Nucleus accumbens (tissue), 56 donors: ENCODE measurements around the gene RASGRF1.
A peak's percentile ranks its signal among the peaks of the same experiment; 100 is the strongest.

ENCODE experiments used
- DNase-seq, 56 donors: peaks; one replicate each; lab custom pipeline; 2025; lab: John Stamatoyannopoulos, UW

RASGRF1 gene

GRCh38 chr15:78968539-78969271, 121.9 kb downstream of the RASGRF1 start:
- DNase-seq, result no peak

DNA sequence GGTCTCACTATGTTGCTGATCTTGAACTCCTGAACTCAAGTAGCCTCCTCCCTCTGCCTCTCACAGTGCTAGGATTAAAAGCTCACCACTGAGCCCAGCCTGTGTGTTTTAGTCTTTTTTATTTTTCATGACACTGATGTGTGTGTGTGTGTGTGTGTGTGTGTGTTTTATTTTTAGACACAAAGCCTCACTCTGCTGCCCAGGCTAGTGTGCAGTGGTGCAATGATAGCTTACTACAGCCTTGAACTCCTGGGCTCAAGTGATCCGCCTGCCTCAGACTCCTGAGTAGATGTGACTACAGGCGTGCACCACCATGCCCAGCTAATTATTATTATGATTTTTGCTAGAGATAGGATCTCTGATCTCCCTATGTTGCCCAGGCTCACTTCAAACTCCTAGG, 122.5 kb downstream of the RASGRF1 start:
- no peak for DNase-seq

- no peak for DNase-seq
Observed at GRCh38 chr15:78960308-78960707, 130.3 kb downstream of the RASGRF1 start.

- DNase-seq, result no peak
Observed at GRCh38 chr15:78959360-78959759, 131.2 kb downstream of the RASGRF1 start.

GRCh38 chr15:78957416-78958093, 133.0 kb downstream of the RASGRF1 start:
- DNase-seq, result no peak

- no peak for DNase-seq
Observed at GRCh38 chr15:78956937-78957336, 133.6 kb downstream of the RASGRF1 start.

- no peak for DNase-seq
Observed at GRCh38 chr15:78955355-78955754, 135.2 kb downstream of the RASGRF1 start.

GRCh38 chr15:78951841-78952238, 138.7 kb downstream of the RASGRF1 start:
- no peak for DNase-seq

- no peak for DNase-seq
Observed at GRCh38 chr15:78950902-78951840, 139.4 kb downstream of the RASGRF1 start.

DNA sequence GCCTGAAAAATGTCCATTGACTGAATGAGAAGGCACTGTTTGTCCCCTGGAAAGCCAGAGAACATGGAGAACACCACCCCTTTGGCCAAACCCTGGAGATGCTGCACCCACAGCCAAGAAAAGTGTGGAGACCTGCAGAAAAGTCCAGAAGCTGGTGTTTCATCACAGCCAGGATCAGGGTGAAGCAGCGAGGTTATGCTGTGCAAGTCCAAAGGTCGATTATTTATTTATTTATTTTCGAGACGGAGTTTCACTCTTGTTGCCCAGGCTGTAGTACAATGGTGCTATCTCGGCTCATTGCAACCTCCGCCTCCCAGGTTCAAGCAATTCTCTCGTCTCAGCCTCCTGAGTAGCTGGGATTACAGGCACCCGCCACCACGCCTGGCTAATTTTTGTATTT, 140.2 kb downstream of the RASGRF1 start:
- DNase-seq, result no peak

- no peak for DNase-seq
Observed at GRCh38 chr15:78949461-78949860, 141.1 kb downstream of the RASGRF1 start.

- DNase-seq, result no peak
Observed at GRCh38 chr15:78947506-78947905, 143.1 kb downstream of the RASGRF1 start.

DNA sequence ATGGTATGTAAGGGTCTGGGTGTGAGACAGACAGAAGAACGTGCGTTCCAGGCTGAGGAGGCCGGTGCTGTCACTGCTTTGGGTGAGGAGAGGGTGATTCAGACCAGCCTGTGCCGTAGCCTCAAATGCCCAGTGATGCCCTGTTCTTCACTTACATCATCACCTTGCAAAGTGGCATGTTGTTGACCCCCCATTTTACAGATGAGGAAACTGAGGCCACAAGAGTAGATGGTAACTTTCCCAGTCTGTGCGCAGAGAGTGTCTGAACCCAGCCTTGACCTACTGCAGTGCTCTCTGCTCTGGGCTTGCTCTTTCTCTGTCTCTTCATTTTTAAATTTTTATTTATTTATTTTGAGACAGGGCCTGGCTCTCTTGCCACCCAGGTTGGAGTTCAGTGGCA, 144.1 kb downstream of the RASGRF1 start:
- DNase-seq, result no peak

DNA sequence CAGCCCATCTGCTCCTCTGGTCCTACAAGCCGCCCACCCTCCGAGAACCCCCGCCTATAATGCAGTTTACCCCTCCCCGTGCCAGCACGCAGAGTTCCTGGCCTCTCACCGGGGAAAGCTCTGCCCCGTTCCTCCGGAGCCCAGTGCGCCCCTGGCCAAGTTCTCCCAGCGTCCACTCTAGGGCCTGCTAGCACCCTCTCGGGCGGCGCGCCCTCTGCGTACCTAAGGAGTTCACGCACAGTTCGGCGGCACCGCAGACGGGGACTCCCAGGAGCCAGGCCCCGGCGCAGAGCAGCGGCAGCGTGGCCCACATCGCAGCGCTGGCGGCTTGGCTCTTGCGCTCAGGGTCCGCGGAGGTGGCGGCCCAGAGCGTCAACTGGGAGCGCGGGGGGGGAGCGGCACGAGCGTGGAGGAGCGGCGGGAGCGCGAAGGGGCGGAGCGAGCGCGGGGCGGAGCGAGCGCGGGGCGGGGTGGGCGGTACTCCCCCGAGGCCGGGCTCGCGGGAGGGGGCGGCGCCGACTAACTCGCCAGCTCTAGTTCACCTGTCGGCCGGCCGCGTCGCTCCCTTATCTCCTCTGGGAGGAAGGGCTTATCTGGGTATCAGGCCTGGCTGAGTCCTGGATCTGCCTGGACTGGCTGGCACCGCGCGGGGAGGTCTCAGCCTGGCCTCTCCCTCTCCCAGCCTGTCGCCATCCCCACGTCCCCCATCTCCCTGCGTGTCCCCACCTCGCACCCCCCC, 145.7 kb downstream of the RASGRF1 start, which contains the start of gene CTSH:
Gene CTSH, minus strand, starts transcription at position 378 of the 739 bp plus-strand sequence. Its CDS starts 65 bp downstream, at position 313.
- DNase-seq, result peak in 50 of 56 donors; percentile 12 to 85 (median 46)

DNA sequence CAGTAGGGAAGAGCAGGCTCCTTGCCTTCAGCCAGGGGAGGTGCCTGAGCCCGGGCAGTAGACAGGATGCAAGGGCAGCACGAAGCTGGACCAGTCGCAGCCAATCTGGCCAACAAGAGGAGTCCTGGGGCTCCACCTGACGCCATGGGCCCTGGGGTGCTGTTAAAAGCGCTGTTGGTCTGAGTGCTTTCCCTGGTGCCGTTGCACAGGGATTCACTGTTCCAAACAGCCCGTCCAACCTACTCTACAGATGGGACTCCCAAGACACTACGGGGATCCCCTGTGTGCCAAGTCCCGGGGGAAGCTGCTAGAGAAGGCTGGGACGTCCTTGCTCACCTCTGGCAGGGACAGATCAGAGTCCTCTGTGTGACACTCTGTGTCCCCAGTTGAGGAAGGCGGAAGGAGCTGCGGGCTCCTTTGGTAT, 146.4 kb downstream of the RASGRF1 start:
- DNase-seq, result no peak

GRCh38 chr15:78943692-78944091, 146.9 kb downstream of the RASGRF1 start:
- DNase-seq, result no peak

DNA sequence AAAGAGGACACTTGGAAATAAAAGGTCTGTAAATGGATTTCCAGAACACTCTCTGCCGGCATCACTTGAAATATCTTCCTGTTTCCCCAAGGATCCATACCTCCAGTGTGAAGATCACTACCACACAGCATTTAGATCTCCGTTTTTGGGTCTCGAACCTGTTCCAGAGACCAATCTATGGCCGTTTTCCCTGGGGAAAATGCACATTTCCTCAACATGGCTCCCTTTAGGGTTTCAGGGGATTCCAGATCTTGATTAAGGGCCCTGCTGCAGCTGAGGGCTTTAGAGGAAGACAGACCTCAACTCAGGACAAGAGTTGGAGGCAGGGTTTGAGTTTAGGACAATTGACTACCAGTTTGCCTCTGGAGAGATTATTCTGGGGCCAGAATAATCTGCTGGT, 147.8 kb downstream of the RASGRF1 start:
- no peak for DNase-seq

- no peak for DNase-seq
Observed at GRCh38 chr15:78938658-78939488, 151.7 kb downstream of the RASGRF1 start.

GRCh38 chr15:78937132-78937739, 153.3 kb downstream of the RASGRF1 start:
- no peak for DNase-seq
